Esophagus squamous epithelium (tissue), 5 donors: Measurements from ENCODE around the gene CTSO. TPM values are rescaled to one million over a fixed set of nuclear protein-coding genes. Genes with fewer than 3 reads are reported as not detected.

ENCODE experiments used
- DNase-seq: peaks from one replicate; lab custom pipeline; 2025; lab: John Stamatoyannopoulos, UW
- H3K27ac ChIP-seq, 4 donors: fragments of 200-600 bp; sonication (generic); one replicate each; pipeline ENCODE4 v1.5.1; 2016 to 2019; ENCODE audit warnings: mild to moderate bottlenecking in 1 of 4
- H3K27me3 ChIP-seq, 4 donors: fragments of 200-600 bp; sonication (generic); 1 replicate in 3 of 4; 2 replicates in 1 of 4; pipeline versions ENCODE4 v1.5.1 to v1.6.0; 2017 to 2021; ENCODE audit warnings: antibody characterized with exemption in 1 of 4
- H3K36me3 ChIP-seq, 3 donors: fragments of 200-600 bp; sonication (generic); one replicate each; pipeline ENCODE4 v1.5.1; 2016 to 2019
- H3K4me1 ChIP-seq, 3 donors: fragments of 200-600 bp; sonication (generic); one replicate each; pipeline ENCODE4 v1.5.1; 2017 to 2019
- H3K4me3 ChIP-seq, 4 donors: fragments of 200-600 bp; sonication (generic); 1 replicate in 3 of 4; 2 replicates in 1 of 4; pipeline ENCODE4 v1.5.1; 2016 to 2019; ENCODE audit warnings: mild to moderate bottlenecking in 2 of 4, moderate library complexity in 1 of 4
- H3K9me3 ChIP-seq, 3 donors: fragments of 200-600 bp; sonication (generic); one replicate each; pipeline ENCODE4 v1.5.1; 2016 to 2019
- CTCF ChIP-seq, 6 experiments: fragments of 450-650 bp in 4 of 6; fragments of 200-600 bp in 2 of 6; sonication (generic) in 2 of 6; IDR thresholded peaks; one replicate each; pipeline ENCODE4 v1.5.1; 2016 to 2019; ENCODE audit warnings: antibody characterized with exemption in 6 of 6, mild to moderate bottlenecking in 4 of 6, moderate library complexity in 4 of 6
- POLR2A ChIP-seq, 4 donors: fragments of 450-650 bp; IDR thresholded peaks; one replicate each; pipeline ENCODE4 v1.6.1; 2017; ENCODE audit warnings: antibody characterized with exemption in 4 of 4, mild to moderate bottlenecking in 4 of 4, moderate library complexity in 3 of 4
- WGBS, 2 donors: methylation state at CpG; one replicate each; pipeline ENCODE4 v1.1.5; 2018; 5-methylcytosine and 5-hydroxymethylcytosine counted together
- intact Hi-C: fragments of 100-400 bp; cut with DNase I; formaldehyde crosslinking; loops from one replicate; pipeline ENCODE4 v1.15.0; 2022
- total RNA-seq, 4 donors: library from RNA; depleted of rRNA; stranded (reverse); fragments of >200 nt; gene quantifications; one replicate each; pipeline ENCODE4 v1.1.0, GENCODE V29; 2016
- donor health status: DM: yes; HTN: yes; CAD: no.

CTSO gene
- total RNA-seq, 4 donors from 2014 or later, result 1.6 to 11.3 (median 6.7) TPM

DNA sequence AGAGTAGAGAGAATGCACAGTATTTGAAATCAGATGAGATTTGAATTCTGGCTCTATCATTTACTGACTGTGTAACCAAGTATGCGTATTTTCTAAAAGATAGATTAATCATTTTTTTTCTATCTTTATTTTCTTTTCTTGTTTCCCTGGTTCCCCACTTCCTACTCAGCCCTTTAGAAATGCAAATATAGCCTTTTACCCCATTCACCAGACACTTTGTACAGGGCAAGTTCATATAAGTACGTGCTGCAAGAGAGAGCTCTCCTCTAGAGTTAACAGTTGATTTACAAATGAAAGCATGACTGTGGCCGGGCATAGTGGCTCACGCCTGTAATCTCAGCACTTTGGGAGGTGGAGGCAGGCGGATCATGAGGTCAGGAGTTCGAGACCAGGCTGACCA lies 68.0 kb downstream of the CTSO start:
- H3K27ac ChIP-seq, result no peak overlapping the region
- DNase-seq, result no peak
- H3K4me3 ChIP-seq, result no peak overlapping the region
- no peaks in the 10 kb centered on the region for H3K27me3 ChIP-seq
- no peaks in the 10 kb centered on the region for H3K9me3 ChIP-seq
- 62 to 67% methylated on average over 5 to 6 of the region's 6 CpGs for WGBS, 2 donors
- TF ChIP-seq POLR2A (IDR thresholded peaks at IDR 0.05) (no peak), CTCF (IDR thresholded peaks at IDR 0.05) (no peak)
- H3K36me3 ChIP-seq, result no peaks in the 10 kb centered on the region
- intact Hi-C loops, result no loop called here
- H3K4me1 ChIP-seq, result no peaks in the 10 kb centered on the region

GRCh38 chr4:155883895-155884294 lies 69.8 kb downstream of the CTSO start:
- Histone ChIP-seq H3K4me3 (no peak overlapping the region), H3K36me3 (no peaks in the 10 kb centered on the region), H3K9me3 (no peaks in the 10 kb centered on the region), H3K4me1 (no peaks in the 10 kb centered on the region), H3K27me3 (no peaks in the 10 kb centered on the region), H3K27ac (no peak overlapping the region)
- 72 to 74% methylated on average over 3 of the region's 3 CpGs for WGBS, 2 donors
- TF ChIP-seq POLR2A (IDR thresholded peaks at IDR 0.05) (no peak), CTCF (IDR thresholded peaks at IDR 0.05) (no peak)
- intact Hi-C loops, result no loop called here
- DNase-seq, result no peak

DNA sequence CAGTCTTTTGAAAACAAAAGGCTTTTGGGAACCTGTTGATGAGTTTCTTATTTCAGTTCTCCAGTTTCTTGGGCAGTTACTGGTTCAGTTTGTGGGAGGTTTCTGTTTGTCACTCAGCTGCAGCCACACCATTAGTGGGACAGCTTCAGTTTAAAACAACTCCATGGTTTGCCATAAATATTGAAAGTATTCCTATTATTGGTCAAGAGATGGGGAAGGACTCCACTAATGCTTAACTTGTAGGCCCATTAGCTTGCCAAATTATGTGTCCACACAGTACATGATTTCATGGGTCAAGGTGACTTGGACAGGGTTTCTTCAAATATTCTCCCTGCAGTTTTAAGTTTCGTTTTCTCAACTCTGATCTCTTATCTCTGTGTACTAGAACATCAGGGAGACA lies 72.1 kb downstream of the CTSO start:
- Histone ChIP-seq H3K9me3 (no peaks in the 10 kb centered on the region), H3K27ac (no peak overlapping the region), H3K36me3 (no peaks in the 10 kb centered on the region), H3K4me3 (no peak overlapping the region), H3K27me3 (no peaks in the 10 kb centered on the region), H3K4me1 (no peaks in the 10 kb centered on the region)
- intact Hi-C loops, result no loop called here
- TF ChIP-seq POLR2A (IDR thresholded peaks at IDR 0.05), result no peak
- no peak for TF ChIP-seq CTCF (IDR thresholded peaks at IDR 0.05)
- no peak for DNase-seq
- WGBS, 2 donors, result 44 to 46% methylated on average over 1 of the region's 1 CpG

GRCh38 chr4:155879767-155880166 lies 73.9 kb downstream of the CTSO start:
- TF ChIP-seq POLR2A (IDR thresholded peaks at IDR 0.05) (no peak), CTCF (IDR thresholded peaks at IDR 0.05) (no peak)
- Histone ChIP-seq H3K27me3 (no peaks in the 10 kb centered on the region), H3K4me1 (no peaks in the 10 kb centered on the region), H3K4me3 (no peak overlapping the region), H3K27ac (no peak overlapping the region), H3K9me3 (no peaks in the 10 kb centered on the region), H3K36me3 (no peaks in the 10 kb centered on the region)
- no peak for DNase-seq
- intact Hi-C loops, result no loop called here

GRCh38 chr4:155878611-155879010 lies 75.1 kb downstream of the CTSO start:
- DNase-seq, result no peak
- Histone ChIP-seq H3K27me3 (no peaks in the 10 kb centered on the region), H3K36me3 (no peaks in the 10 kb centered on the region), H3K27ac (no peak overlapping the region), H3K9me3 (no peaks in the 10 kb centered on the region), H3K4me3 (no peak overlapping the region), H3K4me1 (no peaks in the 10 kb centered on the region)
- 25% methylated on average over 2 of the region's 2 CpGs for WGBS, 2 donors
- no peak for TF ChIP-seq POLR2A (IDR thresholded peaks at IDR 0.05)
- TF ChIP-seq CTCF (IDR thresholded peaks at IDR 0.05), result no peak
- intact Hi-C loops, result no loop called here
